Measurements from ENCODE around the gene NAA60.

NAA60 gene

DNA sequence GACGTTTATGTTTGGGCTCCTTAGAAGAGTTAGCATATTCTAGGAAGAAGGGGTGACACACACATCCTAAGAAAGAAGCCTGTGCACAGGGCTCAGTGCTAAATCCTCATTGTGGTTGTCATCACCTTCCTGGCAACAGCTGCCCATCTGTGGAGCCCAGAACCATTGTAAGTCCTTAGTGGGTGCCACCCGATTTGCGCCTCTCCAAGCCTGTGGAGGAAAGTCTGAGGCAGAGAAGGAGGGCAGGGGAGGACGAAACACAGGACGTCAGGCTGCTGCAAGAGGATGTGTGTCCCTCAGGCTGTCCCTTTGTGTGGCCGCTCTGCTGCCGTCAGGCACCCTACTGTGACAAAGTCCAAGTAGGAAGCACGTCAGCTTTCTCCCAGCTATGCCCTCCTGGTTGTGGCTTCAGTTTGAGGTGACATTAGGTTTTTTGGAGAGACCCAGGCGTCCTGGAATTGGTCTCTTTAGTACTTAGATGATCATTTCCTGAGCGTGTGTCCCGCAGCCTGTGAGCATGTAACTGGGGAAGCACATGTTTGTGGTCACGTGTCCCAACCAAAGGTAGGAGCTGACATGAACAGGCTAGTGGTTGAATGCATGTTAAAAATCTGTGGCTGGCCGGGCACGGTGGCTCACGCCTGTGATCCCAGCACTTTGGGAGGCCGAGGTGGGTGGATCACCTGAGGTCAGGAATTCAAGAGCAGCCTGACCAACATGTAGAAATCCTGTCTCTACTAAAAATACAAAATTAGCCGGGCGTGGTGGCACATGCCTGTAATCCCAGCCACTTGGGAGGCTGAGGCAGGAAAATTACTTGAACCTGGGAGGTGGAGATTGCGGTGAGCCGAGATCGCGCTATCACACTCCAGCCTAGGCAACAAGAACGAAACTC is 68.1 kb downstream of the NAA60 start:
- no peak for DNase-seq (ENCODE audit: low read depth)

GRCh38 chr16:3513892-3514583 is 70.6 kb downstream of the NAA60 start:
- no peak for DNase-seq (ENCODE audit: low read depth)

- no peak for DNase-seq (ENCODE audit: low read depth)
These were observed 71.1 kb downstream of the NAA60 start for GRCh38 chr16:3514621-3515020.

DNA sequence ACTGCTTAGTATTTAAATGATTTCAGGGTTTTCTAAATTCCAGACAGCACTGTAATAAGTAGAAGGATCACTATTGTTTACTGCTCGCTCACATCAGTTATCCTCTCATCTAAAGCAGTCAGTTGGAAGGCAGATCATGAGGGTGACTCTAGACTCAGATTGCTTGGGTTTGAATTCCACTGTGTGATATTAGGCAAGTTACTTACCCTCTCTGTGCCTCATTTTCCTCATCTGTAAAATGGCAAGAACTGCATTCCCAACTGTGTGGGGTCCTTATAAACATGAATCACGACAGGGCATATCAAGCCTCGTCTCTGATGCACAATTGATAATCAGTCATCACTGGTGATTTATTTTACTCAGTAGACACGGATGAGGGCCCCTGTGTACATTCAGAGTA is 72.4 kb downstream of the NAA60 start:
- no peak for DNase-seq (ENCODE audit: low read depth)

GRCh38 chr16:3518292-3518985 is 75.0 kb downstream of the NAA60 start:
- no peak for DNase-seq (ENCODE audit: low read depth)

- no peak for DNase-seq (ENCODE audit: low read depth)
These were observed 75.5 kb downstream of the NAA60 start for GRCh38 chr16:3518986-3519348.

DNA sequence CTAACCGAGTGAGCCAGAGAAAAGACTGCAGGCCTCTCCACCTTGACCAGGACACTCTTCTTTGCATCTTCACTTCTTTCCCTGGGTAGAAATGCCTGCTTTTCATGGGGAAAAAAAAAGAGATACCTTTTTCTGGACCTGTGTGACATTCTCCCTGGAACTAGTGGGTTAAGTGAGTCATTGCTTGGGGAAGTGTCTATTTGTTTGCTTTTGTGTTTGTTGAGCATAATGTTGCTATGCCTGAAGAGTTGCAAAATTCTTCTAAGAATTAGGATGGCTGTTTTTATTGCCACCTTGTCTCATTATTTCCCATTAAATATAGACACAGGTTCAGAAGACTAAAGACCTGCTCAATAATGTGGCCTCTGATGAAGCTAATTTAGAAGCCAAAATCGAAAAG is 76.1 kb downstream of the NAA60 start:
- no peak for DNase-seq (ENCODE audit: low read depth)

- DNase-seq (ENCODE audit: low read depth) = no peak
These were observed 76.9 kb downstream of the NAA60 start for GRCh38 chr16:3520413-3520812.

DNA sequence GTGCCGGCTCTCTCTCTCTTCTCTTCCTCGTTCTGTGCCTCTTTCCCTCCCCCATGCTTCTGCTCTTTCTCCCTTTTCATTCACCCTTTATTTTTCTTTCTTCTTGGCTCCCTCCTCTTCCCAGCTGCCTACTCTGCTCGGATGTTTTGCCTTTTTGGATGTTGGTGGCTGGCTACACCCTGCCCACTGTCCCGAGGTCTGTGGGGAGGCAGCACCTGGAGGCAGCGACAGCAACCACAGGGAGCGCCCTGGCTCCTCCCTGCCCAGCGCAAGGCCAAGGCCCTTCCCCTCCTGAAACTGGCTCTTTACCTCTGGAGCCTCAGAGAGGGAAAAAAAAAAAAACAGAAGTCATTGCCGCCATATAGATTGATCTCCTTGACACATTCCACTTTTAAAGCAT is 77.4 kb downstream of the NAA60 start:
- no peak for DNase-seq (ENCODE audit: low read depth)

DNA sequence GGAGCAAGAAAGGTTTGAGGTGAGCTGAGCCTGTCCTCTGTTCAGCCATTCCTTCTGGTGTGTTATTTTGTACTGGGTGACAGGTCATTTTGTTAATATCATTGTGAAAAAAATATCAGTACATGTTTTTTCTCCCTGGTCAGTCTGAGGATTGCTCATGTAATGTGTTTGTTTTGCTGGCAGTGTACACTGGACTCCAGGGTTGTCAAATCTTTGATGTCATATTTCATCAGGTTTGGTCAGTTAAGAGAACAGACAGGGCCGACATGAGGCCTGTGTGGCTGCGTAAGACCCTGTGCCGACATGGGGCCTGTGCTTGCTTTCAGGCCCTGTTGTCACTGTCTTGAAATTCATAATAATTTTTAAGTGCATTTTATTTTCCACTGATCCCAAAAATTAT is 79.8 kb downstream of the NAA60 start:
- DNase-seq (ENCODE audit: low read depth) = no peak

- no peak for DNase-seq (ENCODE audit: low read depth)
These were observed 82.5 kb downstream of the NAA60 start for GRCh38 chr16:3525951-3526350.

GRCh38 chr16:3527216-3527829 is 83.8 kb downstream of the NAA60 start:
- peak; percentile 42 for DNase-seq (ENCODE audit: low read depth)

DNA sequence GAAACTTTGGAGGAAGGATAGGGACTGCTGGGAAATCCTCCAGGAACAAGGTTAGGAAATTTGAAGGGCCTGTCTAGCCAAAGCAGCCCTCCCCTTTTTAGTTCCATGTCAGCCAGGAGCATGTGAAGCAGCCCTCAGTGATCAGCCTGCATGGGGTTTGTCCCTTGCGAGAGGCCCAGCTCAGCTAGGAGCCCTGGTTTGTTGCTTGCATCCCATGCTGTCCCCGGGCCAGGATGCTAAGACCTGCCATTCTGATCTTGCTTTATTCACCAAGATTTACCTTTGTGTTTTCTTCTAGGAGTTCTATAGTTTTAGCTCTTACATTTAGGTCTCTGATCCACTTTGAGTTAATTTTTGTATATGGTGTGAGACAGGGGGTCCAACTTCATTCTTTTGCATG is 84.9 kb downstream of the NAA60 start:
- no peak for DNase-seq (ENCODE audit: low read depth)

- no peak for DNase-seq (ENCODE audit: low read depth)
These were observed 85.7 kb downstream of the NAA60 start for GRCh38 chr16:3529175-3529574.

- DNase-seq (ENCODE audit: low read depth) = no peak
These were observed 87.0 kb downstream of the NAA60 start for GRCh38 chr16:3530371-3530914.

DNA sequence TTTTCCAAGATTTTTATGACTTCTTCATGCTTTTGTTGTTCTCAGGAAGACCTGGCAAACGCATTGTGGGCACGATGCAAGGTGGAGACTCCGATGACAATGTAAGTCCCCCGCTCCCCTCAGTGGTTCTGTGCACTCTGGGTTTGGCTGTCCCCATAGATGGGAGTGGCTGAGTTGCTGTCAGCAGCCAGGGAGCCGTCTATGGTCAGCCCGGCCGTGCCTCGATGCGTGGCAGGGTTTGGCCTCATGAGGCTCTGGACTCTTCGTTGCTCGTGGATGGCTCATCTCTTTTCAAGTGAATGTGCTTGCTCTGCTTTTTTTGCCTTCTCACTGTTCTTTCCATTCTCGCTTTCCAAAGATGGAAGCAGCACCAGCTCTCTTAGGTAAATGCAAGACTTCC is 89.3 kb downstream of the NAA60 start:
- no peak for DNase-seq (ENCODE audit: low read depth)

DNA sequence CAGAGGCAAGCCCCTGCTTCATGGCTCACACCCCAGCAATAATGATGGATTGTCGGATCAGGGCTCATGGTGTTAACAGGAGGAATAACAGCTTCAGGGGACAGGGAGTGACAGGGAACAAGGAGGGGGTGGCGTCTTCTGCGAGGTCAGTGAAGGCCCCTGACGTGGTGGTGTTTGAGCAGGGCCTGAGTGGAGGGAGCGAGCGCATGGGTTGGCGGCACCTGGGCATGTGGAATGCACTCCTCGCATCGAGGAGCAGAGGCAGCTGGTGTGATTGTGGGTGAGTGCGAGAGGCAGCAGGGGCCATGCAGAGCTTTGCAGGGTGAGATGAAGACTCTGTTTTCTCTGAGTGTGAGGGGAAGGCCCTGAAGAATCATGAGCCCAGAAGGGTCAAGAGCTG is 90.6 kb downstream of the NAA60 start:
- DNase-seq (ENCODE audit: low read depth) = no peak

- DNase-seq (ENCODE audit: low read depth) = no peak
These were observed 92.8 kb downstream of the NAA60 start for GRCh38 chr16:3536271-3536731.

All from activated T-cell treated with anti-CD3 and anti-CD28 coated beads for 24 hours (primary cell).